Activated T-cell treated with anti-CD3 and anti-CD28 coated beads, Interleukin-2, amount 50 U/mL, for 24 hours (primary cell): ENCODE measurements around the gene NUCB1.
A peak's percentile ranks its signal among the peaks of the same experiment; 100 is the strongest.
"Not testable (repeated sequence)": the region's sequence is repeated elsewhere in the genome, so short reads cannot be mapped to it uniquely, and the experiment has no call there.

ENCODE experiments used
- DNase-seq: peaks from one replicate; pipeline ENCODE4 v3.0.0-alpha.2; 2020
- H3K27ac Mint-ChIP-seq: 2 replicates; pipeline ENCODE4 v1.8.0; 2020; ENCODE audit warnings: mild to moderate bottlenecking, mixed read lengths
- H3K27me3 Mint-ChIP-seq: 2 replicates; pipeline ENCODE4 v1.8.0; 2020; ENCODE audit warnings: mixed read lengths
- H3K36me3 Mint-ChIP-seq: 2 replicates; pipeline ENCODE4 v1.8.0; 2020; ENCODE audit warnings: low read depth, mixed read lengths
- H3K4me1 Mint-ChIP-seq: 2 replicates; pipeline ENCODE4 v1.8.0; 2020; ENCODE audit warnings: low read depth, mixed read lengths
- H3K4me3 Mint-ChIP-seq: 2 replicates; pipeline ENCODE4 v1.8.0; 2020; ENCODE audit warnings: mild to moderate bottlenecking, moderate library complexity, mixed read lengths
- H3K9me3 Mint-ChIP-seq: 2 replicates; pipeline ENCODE4 v1.8.0; 2020; ENCODE audit warnings: mixed read lengths

Gene NUCB1

DNA sequence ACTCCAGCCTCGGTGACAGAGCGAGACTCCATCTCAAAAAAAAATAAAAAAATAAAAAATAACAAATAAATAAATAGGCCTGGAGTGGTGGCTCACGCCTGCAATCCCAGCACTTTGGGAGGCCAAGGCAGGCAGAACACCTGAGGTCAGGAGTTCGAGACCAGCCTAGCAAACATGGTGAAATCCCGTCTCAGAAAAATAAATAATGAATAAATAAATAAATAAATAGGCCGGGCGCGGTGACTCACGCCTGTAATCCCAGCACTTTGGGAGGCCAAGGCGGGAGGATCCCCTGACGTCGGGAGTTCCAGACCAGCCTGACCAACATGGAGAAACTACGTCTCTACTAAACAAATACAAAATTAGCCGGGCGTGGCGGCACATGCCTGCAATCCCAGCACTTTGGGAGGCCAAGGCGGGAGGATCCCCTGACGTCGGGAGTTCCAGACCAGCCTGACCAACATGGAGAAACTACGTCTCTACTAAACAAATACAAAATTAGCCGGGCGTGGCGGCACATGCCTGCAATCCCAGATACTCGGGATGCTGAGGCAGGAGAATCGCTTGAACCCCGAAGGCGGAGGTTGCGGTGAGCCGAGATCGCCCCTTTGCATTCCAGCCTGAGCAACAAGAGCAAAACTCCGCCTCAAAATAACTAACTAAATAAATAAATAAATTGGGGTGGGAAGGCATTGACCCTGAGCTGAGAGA lies 28.5 kb upstream of the NUCB1 start:
- not testable (repeated sequence) for DNase-seq, H3K9me3 Mint-ChIP-seq, H3K27me3 Mint-ChIP-seq
- H3K4me1 Mint-ChIP-seq = peaks cover 36% of the 10 kb centered on the region
- H3K27ac Mint-ChIP-seq = peak overlapping the region; percentile 99
- H3K4me3 Mint-ChIP-seq = peak overlapping the region; percentile 98
- peaks cover 46% of the 10 kb centered on the region for H3K36me3 Mint-ChIP-seq

DNA sequence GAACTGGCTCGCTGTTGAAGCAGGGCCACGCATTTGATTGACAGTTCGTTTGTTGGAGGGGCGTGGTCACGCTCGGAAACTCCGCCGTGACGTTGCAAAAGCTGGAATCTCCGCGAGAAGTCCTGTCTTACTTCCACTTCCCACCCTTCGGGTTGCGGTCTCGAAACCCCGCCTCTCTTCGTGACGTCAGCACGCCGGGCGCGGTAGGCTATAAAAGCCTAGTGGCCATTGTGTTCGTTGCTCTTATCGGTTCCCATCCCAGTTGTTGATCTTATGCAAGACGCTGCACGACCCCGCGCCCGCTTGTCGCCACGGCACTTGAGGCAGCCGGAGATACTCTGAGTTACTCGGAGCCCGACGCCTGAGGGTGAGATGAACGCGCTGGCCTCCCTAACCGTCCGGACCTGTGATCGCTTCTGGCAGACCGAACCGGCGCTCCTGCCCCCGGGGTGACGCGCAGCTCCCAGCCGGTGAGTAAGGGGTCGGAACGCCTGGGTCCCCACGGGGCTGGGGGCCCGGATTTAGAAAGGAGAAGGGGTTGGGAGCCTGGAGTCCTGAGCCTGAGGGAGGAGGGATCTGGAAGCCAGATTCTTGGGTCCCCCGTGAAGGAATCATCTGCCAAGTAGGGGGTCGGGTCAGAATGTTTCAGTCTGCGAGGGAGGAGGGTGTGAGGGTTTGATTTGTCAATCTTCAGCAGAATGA lies 27.8 kb upstream of the NUCB1 start, which contains the start of gene PPP1R15A:
PPP1R15A (plus strand) TSS at position 240 of the 702 bp plus-strand sequence. CDS start 813 bp downstream, outside the sequence.
- Mint-ChIP-seq H3K4me1 (peaks cover 41% of the 10 kb centered on the region), H3K27me3 (no peaks in the 10 kb centered on the region)
- peak; percentile 100 for DNase-seq

DNA sequence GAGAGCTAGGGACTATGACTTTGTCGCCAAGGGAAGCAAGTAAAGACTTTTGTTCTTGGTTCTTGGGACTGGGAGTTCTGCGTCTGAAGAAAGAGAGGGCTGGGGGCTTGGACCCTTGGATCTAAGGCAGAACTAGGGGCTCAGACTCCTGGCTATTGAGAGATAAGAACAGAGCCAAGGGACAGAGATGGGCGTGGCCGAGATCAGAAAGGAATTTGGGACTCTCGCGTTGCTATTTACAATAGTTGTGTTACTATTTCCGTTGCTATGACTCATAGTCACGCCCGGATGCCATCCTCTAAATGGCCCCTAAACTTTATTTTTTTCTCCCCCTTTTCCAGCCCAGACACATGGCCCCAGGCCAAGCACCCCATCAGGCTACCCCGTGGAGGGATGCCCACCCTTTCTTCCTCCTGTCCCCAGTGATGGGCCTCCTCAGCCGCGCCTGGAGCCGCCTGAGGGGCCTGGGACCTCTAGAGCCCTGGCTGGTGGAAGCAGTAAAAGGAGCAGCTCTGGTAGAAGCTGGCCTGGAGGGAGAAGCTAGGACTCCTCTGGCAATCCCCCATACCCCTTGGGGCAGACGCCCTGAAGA lies 27.1 kb upstream of the NUCB1 start:
- DNase-seq = peak; percentile 77
- no peaks in the 10 kb centered on the region for H3K27me3 Mint-ChIP-seq
- H3K4me3 Mint-ChIP-seq = peak overlapping the region; percentile 98
- H3K9me3 Mint-ChIP-seq = no peaks in the 10 kb centered on the region
- H3K4me1 Mint-ChIP-seq = peaks cover 48% of the 10 kb centered on the region
- peaks cover 58% of the 10 kb centered on the region for H3K36me3 Mint-ChIP-seq
- H3K27ac Mint-ChIP-seq = peak overlapping the region; percentile 99

More for the DNA sequence above, 27.8 kb upstream of the NUCB1 start, which contains the start of gene PPP1R15A:
- Mint-ChIP-seq H3K36me3 (peaks cover 51% of the 10 kb centered on the region), H3K27ac (peak within 1 kb of the TSS; percentile 99), H3K4me3 (peak within 1 kb of the TSS; percentile 98), H3K9me3 (no peaks in the 10 kb centered on the region)

DNA sequence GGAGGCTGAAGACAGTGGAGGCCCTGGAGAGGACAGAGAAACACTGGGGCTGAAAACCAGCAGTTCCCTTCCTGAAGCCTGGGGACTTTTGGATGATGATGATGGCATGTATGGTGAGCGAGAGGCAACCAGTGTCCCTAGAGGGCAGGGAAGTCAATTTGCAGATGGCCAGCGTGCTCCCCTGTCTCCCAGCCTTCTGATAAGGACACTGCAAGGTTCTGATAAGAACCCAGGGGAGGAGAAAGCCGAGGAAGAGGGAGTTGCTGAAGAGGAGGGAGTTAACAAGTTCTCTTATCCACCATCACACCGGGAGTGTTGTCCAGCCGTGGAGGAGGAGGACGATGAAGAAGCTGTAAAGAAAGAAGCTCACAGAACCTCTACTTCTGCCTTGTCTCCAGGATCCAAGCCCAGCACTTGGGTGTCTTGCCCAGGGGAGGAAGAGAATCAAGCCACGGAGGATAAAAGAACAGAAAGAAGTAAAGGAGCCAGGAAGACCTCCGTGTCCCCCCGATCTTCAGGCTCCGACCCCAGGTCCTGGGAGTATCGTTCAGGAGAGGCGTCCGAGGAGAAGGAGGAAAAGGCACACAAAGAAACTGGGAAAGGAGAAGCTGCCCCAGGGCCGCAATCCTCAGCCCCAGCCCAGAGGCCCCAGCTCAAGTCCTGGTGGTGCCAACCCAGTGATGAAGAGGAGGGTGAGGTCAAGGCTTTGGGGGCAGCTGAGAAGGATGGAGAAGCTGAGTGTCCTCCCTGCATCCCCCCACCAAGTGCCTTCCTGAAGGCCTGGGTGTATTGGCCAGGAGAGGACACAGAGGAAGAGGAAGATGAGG lies 26.4 kb upstream of the NUCB1 start:
- H3K36me3 Mint-ChIP-seq = peaks cover 65% of the 10 kb centered on the region
- no peak for DNase-seq
- no peaks in the 10 kb centered on the region for H3K27me3 Mint-ChIP-seq
- no peaks in the 10 kb centered on the region for H3K9me3 Mint-ChIP-seq
- H3K4me3 Mint-ChIP-seq = peak overlapping the region; percentile 98
- peaks cover 53% of the 10 kb centered on the region for H3K4me1 Mint-ChIP-seq
- H3K27ac Mint-ChIP-seq = peak overlapping the region; percentile 99

DNA sequence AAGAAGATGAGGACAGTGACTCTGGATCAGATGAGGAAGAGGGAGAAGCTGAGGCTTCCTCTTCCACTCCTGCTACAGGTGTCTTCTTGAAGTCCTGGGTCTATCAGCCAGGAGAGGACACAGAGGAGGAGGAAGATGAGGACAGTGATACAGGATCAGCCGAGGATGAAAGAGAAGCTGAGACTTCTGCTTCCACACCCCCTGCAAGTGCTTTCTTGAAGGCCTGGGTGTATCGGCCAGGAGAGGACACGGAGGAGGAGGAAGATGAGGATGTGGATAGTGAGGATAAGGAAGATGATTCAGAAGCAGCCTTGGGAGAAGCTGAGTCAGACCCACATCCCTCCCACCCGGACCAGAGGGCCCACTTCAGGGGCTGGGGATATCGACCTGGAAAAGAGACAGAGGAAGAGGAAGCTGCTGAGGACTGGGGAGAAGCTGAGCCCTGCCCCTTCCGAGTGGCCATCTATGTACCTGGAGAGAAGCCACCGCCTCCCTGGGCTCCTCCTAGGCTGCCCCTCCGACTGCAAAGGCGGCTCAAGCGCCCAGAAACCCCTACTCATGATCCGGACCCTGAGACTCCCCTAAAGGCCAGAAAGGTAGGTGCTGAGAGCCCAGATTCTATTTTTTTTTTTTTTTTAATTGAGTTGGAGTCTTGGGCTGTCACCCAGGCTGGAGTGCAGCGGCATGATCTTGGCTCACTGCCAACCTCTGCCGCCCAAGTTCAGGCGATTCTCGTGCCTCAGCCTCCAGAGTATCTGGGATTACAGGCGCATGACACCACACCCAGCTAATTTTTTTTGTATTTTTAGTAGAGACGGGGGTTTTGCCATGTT lies 25.6 kb upstream of the NUCB1 start:
- Mint-ChIP-seq H3K36me3 (peaks cover 67% of the 10 kb centered on the region), H3K27me3 (no peaks in the 10 kb centered on the region), H3K4me3 (peak overlapping the region; percentile 98), H3K27ac (peak overlapping the region; percentile 99), H3K9me3 (no peaks in the 10 kb centered on the region), H3K4me1 (peaks cover 55% of the 10 kb centered on the region)
- DNase-seq = peak; percentile 47

DNA sequence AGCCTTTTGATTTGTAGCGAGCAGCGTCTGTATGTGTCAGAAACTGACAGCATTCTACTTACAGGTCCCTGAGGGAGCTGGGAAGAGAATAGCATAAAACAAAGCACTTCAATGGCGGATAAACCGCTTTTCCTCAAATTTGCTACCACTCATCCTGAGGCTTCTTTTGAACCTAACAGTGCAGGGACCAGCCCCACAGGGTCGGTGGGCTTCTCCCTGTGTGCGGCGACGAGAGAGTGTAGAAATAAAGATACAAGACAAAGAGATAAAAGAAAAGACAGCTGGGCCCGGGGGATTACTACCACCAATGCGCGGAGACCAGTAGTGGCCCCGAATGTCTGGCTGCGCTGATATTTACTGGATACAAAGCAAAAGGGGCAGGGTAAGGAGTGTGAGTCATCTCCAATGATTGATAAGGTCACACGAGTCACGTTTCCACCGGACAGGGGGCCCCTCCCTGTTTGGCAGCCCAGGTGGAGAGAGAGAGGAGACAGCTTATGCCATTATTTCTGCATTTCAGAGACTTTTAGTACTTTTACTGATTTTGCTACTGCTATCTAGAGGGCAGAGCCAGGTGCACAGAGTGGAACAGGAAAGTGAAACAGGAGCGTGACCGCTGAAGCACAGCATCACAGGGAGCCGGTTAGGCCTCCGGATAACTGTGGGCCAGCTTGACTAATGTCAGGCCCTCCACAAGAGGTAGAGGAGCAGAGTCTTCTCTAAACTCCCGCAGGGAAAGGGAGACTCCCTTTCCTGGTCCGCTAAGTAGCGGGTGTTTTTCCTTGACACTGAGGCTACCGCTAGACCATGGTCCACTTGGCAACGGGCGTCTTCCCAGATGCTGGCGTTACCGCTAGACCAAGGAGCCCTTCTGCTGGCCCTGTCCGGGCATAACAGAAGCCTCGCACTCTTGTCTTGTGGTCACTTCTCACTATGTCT lies 23.8 kb upstream of the NUCB1 start:
- Mint-ChIP-seq H3K27ac (peak overlapping the region; percentile 99), H3K4me3 (peak overlapping the region; percentile 98), H3K4me1 (peaks cover 55% of the 10 kb centered on the region), H3K36me3 (peaks cover 69% of the 10 kb centered on the region)
- H3K9me3 Mint-ChIP-seq, H3K27me3 Mint-ChIP-seq: not testable (repeated sequence)
- DNase-seq = peak; percentile 61

DNA sequence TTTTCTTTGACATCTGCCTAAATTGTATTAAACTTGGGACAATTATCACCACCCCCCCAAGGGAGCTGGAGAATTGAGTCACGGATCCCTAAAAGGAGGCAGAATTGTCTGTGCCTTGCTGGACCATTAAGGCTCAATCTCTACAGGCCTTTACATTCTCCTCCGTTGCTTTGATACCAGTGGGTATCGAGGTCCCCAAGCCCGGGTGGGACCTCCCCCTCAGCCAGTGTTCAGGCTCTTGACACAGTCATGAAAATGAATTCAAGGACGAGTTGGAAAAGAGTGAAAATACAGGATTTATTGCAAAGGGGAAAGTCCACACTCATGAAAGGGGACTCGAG lies 22.3 kb upstream of the NUCB1 start:
- H3K27ac Mint-ChIP-seq = peak overlapping the region; percentile 80
- peaks cover 61% of the 10 kb centered on the region for H3K36me3 Mint-ChIP-seq
- DNase-seq = no peak
- no peaks in the 10 kb centered on the region for H3K27me3 Mint-ChIP-seq
- H3K4me1 Mint-ChIP-seq = peaks cover 52% of the 10 kb centered on the region
- H3K4me3 Mint-ChIP-seq = peak overlapping the region; percentile 10
- no peaks in the 10 kb centered on the region for H3K9me3 Mint-ChIP-seq

DNA sequence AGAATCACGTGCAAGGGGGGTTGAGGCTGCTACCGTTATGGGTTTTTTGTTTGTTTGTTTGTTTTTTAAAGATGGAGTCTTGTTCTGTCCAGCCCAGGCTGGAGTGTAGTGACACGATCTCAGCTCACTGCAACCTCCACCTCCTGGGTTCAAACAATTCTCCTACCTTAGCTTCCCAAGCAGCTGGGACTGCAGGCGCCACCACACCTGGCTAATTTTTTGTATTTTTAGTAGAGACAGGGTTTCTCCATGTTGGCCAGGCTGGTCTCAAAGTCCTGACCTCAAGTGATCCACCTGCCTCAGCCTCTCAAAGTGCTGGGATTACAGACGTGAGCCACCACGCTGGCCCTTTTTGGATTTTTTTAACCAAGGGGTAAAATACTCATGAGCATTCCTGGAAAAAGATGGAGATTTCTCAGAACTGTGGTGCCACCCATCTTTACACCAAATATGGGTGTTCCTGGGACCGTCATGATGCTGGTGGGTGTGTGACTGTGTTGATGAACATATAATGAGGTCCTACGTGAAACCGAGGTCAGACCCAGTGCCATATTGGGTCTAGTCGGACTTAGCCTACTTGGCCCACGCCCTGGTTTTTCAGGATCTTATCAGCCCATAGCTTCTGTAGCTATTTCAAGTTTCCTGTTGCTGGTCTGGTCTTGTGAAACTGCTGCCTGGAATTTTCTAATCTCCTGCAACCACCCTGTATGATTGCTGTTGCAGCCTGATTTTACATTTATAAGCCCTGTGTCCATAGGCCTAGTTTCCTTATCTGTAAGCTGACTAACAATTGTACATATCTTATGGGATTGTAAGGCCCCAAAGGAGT lies 21.7 kb upstream of the NUCB1 start:
- H3K4me1 Mint-ChIP-seq = peaks cover 49% of the 10 kb centered on the region
- H3K36me3 Mint-ChIP-seq = peaks cover 55% of the 10 kb centered on the region
- no peak overlapping the region for H3K4me3 Mint-ChIP-seq
- no peaks in the 10 kb centered on the region for H3K9me3 Mint-ChIP-seq
- no peak for DNase-seq
- no peaks in the 10 kb centered on the region for H3K27me3 Mint-ChIP-seq
- H3K27ac Mint-ChIP-seq = peak overlapping the region; percentile 80

DNA sequence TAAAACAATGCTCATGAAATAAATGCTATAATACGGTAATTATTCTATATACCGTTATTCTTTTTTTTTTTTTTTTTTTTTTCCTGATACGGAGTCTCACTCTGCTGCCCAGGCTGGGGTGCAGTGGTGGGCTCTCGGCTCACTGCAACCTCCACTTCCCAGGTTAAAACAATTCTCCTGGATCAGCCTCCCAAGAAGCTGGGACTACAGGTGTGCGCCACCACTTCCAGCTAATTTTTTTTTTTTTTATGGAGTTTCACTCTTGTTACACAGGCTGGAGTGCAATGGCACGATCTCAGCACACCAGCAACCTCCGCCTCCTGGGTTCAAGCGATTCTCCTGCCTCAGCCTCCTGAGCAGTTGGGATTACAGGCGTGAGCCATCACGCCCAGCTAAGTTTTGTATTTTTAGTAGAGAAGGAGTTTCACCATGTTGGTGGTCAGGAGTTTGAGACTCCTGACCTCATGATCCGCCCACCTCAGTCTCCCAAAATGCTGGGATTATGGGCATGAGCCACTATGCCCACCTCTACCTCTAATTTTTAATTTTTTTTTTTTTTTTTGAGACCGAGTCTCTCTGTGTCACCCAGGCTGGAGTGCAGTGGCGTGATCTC lies 21.0 kb upstream of the NUCB1 start:
- no peaks in the 10 kb centered on the region for H3K27me3 Mint-ChIP-seq
- DNase-seq = no peak
- peak overlapping the region; percentile 80 for H3K27ac Mint-ChIP-seq
- H3K36me3 Mint-ChIP-seq = peaks cover 48% of the 10 kb centered on the region
- peaks cover 42% of the 10 kb centered on the region for H3K4me1 Mint-ChIP-seq
- H3K9me3 Mint-ChIP-seq = no peaks in the 10 kb centered on the region
- H3K4me3 Mint-ChIP-seq = no peak overlapping the region

DNA sequence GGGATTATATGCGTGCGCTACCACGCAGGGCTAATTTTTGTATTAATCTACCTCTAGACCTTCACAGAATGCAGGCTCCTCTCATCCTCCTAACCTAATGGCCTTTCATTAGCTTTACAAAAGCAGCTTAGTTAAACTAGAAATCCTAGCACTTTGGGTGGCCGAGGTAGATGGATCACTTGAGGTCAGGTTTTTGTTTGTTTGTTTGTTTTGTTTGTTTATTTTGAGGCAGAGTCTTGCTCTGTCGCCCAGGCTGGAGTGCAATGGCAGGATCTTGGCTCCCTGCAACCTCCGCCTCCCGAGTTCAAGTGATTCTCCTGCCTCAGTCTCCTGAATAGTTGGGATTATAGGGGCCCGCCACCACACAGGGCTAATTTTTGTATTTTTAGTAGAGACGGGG lies 20.4 kb upstream of the NUCB1 start:
- DNase-seq, H3K9me3 Mint-ChIP-seq, H3K27me3 Mint-ChIP-seq, H3K4me3 Mint-ChIP-seq, H3K27ac Mint-ChIP-seq: not testable (repeated sequence)
- peaks cover 43% of the 10 kb centered on the region for H3K36me3 Mint-ChIP-seq
- peaks cover 36% of the 10 kb centered on the region for H3K4me1 Mint-ChIP-seq

DNA sequence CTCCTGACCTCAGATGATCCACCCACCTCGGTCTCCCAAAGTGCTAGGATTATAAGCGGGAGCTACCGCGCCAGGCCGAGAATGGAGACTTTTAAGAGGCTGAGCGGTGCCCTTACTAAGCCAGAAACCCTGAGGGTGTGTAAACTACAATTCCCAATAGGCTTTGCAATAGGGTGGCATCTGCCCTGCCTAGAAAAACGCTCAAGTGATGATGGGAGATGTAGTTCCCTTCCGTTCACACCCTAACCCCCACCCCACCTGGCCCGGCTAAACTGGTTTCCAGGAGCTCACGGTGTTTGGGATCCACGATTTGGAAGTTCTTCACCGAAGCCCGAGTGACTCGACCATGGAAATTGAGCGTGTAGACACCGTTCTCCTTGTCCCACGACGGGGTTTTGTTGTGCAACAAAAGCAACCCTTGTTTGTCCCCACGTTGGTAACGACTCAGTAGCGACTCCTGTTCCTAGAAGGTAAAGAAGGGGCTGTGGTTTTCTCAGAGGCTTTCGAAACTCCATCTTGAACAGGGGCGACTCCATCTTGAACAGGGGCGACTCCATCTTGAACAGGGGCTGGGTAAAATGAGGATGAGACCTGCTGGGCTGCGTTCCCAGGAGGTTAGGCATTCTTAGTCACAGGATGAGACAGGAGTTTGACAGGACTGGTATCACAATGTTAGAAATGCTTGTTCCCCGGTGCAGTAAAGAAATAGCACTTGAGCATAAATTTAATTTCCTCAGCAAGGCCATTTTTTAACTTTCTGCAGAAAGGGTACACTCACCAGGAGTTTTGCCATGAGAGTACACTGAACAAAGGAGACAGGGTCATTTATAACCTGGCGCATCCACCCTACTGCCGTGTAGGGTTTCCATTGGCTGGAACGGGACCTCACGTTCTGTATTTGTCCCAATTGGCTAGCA lies 18.1 kb upstream of the NUCB1 start:
- no peak overlapping the region for H3K4me3 Mint-ChIP-seq
- H3K27ac Mint-ChIP-seq = peak overlapping the region; percentile 50
- peaks cover 21% of the 10 kb centered on the region for H3K36me3 Mint-ChIP-seq
- peaks cover 18% of the 10 kb centered on the region for H3K4me1 Mint-ChIP-seq
- no peak for DNase-seq
- H3K27me3 Mint-ChIP-seq = no peaks in the 10 kb centered on the region
- no peaks in the 10 kb centered on the region for H3K9me3 Mint-ChIP-seq
